Right lobe of liver (tissue), 4 donors: ENCODE data around the gene PYURF.

Source experiments
- CTCF ChIP-seq, 4 donors: fragments of 200-600 bp in 3 of 4; fragments of 450-650 bp in 1 of 4; IDR thresholded peaks; one replicate each; pipeline versions ENCODE4 v1.5.1 to v1.8.0; 2016 to 2022; ENCODE audit warnings: antibody characterized with exemption in 4 of 4, mild to moderate bottlenecking in 2 of 4
- POLR2A ChIP-seq: fragments of 450-650 bp; IDR thresholded peaks from one replicate; pipeline ENCODE4 v1.6.1; 2017; ENCODE audit warnings: antibody characterized with exemption, mild to moderate bottlenecking
- donor health status: DM: no; HTN: no; CAD: no.
- donor health status: DM: no; HTN: no; CAD: no.
- donor health status: DM: no; HTN: yes; CAD: no.

- no peak for TF ChIP-seq CTCF (IDR thresholded peaks at IDR 0.05)
- TF ChIP-seq POLR2A = no peak
Measured at GRCh38 chr4:88517825-88518224, 5.8 kb downstream of the PYURF start.
